HEK293 (cell line): ENCODE data around the gene CPNE1.

Experiments
- GLIS1 ChIP-seq: fragments of 450-650 bp; formaldehyde crosslinking; IDR thresholded peaks from 2 replicates; pipeline ENCODE4 v1.5.1; 2016; ENCODE audit warnings: missing biosample characterization, missing genetic modification characterization
- HOXC10 ChIP-seq: sonication (generic); formaldehyde crosslinking; IDR thresholded peaks from 2 replicates; pipeline ENCODE4 v1.8.1; 2023; ENCODE audit warnings: mild to moderate bottlenecking, missing genetic modification reagents
- IKZF3 ChIP-seq: fragments of 450-650 bp; IDR thresholded peaks from 2 replicates; pipeline ENCODE4 v1.5.0; 2018; ENCODE audit warnings: missing biosample characterization, mild to moderate bottlenecking, missing genetic modification characterization, moderate library complexity
- MEIS1 ChIP-seq: sonication (generic); formaldehyde crosslinking; IDR thresholded peaks from 2 replicates; pipeline ENCODE4 v1.8.1; 2022; ENCODE audit warnings: missing genetic modification reagents, mild to moderate bottlenecking, borderline replicate concordance
- MZF1 ChIP-seq: fragments of 450-650 bp; formaldehyde crosslinking; IDR thresholded peaks from 2 replicates; pipeline ENCODE4 v1.5.1; 2017; ENCODE audit warnings: missing biosample characterization, missing genetic modification characterization, borderline replicate concordance
- SCRT2 ChIP-seq: fragments of 450-650 bp; formaldehyde crosslinking; IDR thresholded peaks from 2 replicates; pipeline ENCODE4 v1.5.1; 2016; ENCODE audit warnings: missing biosample characterization, missing genetic modification characterization
- YY2 ChIP-seq: fragments of 450-650 bp; formaldehyde crosslinking; IDR thresholded peaks from 2 replicates; pipeline ENCODE4 v1.5.1; 2016; ENCODE audit warnings: missing biosample characterization, missing genetic modification characterization
- ZBTB7A ChIP-seq: fragments of 450-650 bp; formaldehyde crosslinking; IDR thresholded peaks from 2 replicates; pipeline ENCODE4 v1.5.1; 2016; ENCODE audit warnings: low read depth, missing biosample characterization, missing genetic modification characterization
- ZNF10 ChIP-seq: fragments of 450-650 bp; formaldehyde crosslinking; IDR thresholded peaks from 2 replicates; pipeline ENCODE4 v1.5.1; 2017; ENCODE audit warnings: missing biosample characterization, missing genetic modification characterization
- ZNF202 ChIP-seq: fragments of 450-650 bp; formaldehyde crosslinking; IDR thresholded peaks from 2 replicates; pipeline ENCODE4 v1.5.1; 2016; ENCODE audit warnings: missing biosample characterization, missing genetic modification characterization, borderline replicate concordance
- ZNF214 ChIP-seq: fragments of 450-650 bp; formaldehyde crosslinking; IDR thresholded peaks from 2 replicates; pipeline ENCODE4 v1.5.1; 2017; ENCODE audit warnings: missing biosample characterization, mild to moderate bottlenecking, missing genetic modification characterization, borderline replicate concordance
- ZNF223 ChIP-seq: fragments of 450-650 bp; formaldehyde crosslinking; IDR thresholded peaks from 2 replicates; pipeline ENCODE4 v1.5.1; 2016; ENCODE audit warnings: missing biosample characterization, missing genetic modification characterization
- ZNF23 ChIP-seq: fragments of 450-650 bp; formaldehyde crosslinking; IDR thresholded peaks from 2 replicates; pipeline ENCODE4 v1.5.1; 2016; ENCODE audit warnings: missing biosample characterization, missing genetic modification characterization, borderline replicate concordance
- ZNF324 ChIP-seq: fragments of 450-650 bp; formaldehyde crosslinking; IDR thresholded peaks from 2 replicates; pipeline ENCODE4 v1.5.1; 2016; ENCODE audit warnings: missing biosample characterization, missing genetic modification characterization
- ZNF350 ChIP-seq: fragments of 450-650 bp; formaldehyde crosslinking; IDR thresholded peaks from 2 replicates; pipeline ENCODE4 v1.5.0; 2017; ENCODE audit warnings: missing biosample characterization, mild to moderate bottlenecking, missing genetic modification characterization
- ZNF37A ChIP-seq: fragments of 450-650 bp; IDR thresholded peaks from 2 replicates; pipeline ENCODE4 v1.5.1; 2018; ENCODE audit warnings: missing biosample characterization, missing genetic modification characterization
- ZNF544 ChIP-seq: fragments of 450-650 bp; formaldehyde crosslinking; IDR thresholded peaks from 2 replicates; pipeline ENCODE4 v1.5.0; 2017; ENCODE audit warnings: missing biosample characterization, missing genetic modification characterization
- ZNF555 ChIP-seq: fragments of 450-650 bp; formaldehyde crosslinking; conservative IDR thresholded peaks from 2 replicates; pipeline ENCODE4 v1.5.1; 2017; ENCODE audit warnings: missing biosample characterization, mild to moderate bottlenecking, missing genetic modification characterization, inconsistent platforms
- ZNF600 ChIP-seq: fragments of 450-650 bp; formaldehyde crosslinking; IDR thresholded peaks from 2 replicates; pipeline ENCODE4 v1.5.1; 2016; ENCODE audit warnings: missing biosample characterization, missing genetic modification characterization
- ZNF624 ChIP-seq: fragments of 450-650 bp; formaldehyde crosslinking; IDR thresholded peaks from 2 replicates; pipeline ENCODE4 v1.5.1; 2017; ENCODE audit warnings: missing biosample characterization, missing genetic modification characterization
- ZNF626 ChIP-seq: fragments of 450-650 bp; sonication (Bioruptor Pico); formaldehyde crosslinking; IDR thresholded peaks from 2 replicates; pipeline ENCODE4 v1.5.1; 2018; ENCODE audit warnings: missing biosample characterization, missing genetic modification characterization, inconsistent platforms
- ZNF664 ChIP-seq: fragments of 450-650 bp; formaldehyde crosslinking; IDR thresholded peaks from 2 replicates; pipeline ENCODE4 v1.5.1; 2016; ENCODE audit warnings: missing biosample characterization, missing genetic modification characterization
- TF ChIP-seq, protein P1 (sequence below): fragments of 450-650 bp; formaldehyde crosslinking; IDR thresholded peaks from 2 replicates; pipeline ENCODE4 v1.5.1; 2016; ENCODE audit warnings: missing biosample characterization, missing genetic modification characterization
- TF ChIP-seq, protein P2 (sequence below): fragments of 450-650 bp; formaldehyde crosslinking; IDR thresholded peaks from 2 replicates; pipeline ENCODE4 v1.5.1; 2016; ENCODE audit warnings: missing biosample characterization, missing genetic modification characterization
- TF ChIP-seq, protein P3 (sequence below): fragments of 450-650 bp; formaldehyde crosslinking; IDR thresholded peaks from 2 replicates; pipeline ENCODE4 v1.5.1; 2016; ENCODE audit warnings: missing biosample characterization, missing genetic modification characterization, low read depth
- TF ChIP-seq, protein P4 (sequence below): fragments of 450-650 bp; formaldehyde crosslinking; IDR thresholded peaks from 2 replicates; pipeline ENCODE4 v1.5.1; 2016; ENCODE audit warnings: missing biosample characterization, missing genetic modification characterization
- TF ChIP-seq, protein P5 (sequence below): fragments of 450-650 bp; formaldehyde crosslinking; IDR thresholded peaks from 2 replicates; pipeline ENCODE4 v1.5.1; 2016; ENCODE audit warnings: missing biosample characterization, missing genetic modification characterization, borderline replicate concordance
- TF ChIP-seq, protein P6 (sequence below): fragments of 450-650 bp; formaldehyde crosslinking; IDR thresholded peaks from 2 replicates; pipeline ENCODE4 v1.5.1; 2017; ENCODE audit warnings: missing biosample characterization, mild to moderate bottlenecking, missing genetic modification characterization, moderate library complexity

Gene CPNE1

DNA sequence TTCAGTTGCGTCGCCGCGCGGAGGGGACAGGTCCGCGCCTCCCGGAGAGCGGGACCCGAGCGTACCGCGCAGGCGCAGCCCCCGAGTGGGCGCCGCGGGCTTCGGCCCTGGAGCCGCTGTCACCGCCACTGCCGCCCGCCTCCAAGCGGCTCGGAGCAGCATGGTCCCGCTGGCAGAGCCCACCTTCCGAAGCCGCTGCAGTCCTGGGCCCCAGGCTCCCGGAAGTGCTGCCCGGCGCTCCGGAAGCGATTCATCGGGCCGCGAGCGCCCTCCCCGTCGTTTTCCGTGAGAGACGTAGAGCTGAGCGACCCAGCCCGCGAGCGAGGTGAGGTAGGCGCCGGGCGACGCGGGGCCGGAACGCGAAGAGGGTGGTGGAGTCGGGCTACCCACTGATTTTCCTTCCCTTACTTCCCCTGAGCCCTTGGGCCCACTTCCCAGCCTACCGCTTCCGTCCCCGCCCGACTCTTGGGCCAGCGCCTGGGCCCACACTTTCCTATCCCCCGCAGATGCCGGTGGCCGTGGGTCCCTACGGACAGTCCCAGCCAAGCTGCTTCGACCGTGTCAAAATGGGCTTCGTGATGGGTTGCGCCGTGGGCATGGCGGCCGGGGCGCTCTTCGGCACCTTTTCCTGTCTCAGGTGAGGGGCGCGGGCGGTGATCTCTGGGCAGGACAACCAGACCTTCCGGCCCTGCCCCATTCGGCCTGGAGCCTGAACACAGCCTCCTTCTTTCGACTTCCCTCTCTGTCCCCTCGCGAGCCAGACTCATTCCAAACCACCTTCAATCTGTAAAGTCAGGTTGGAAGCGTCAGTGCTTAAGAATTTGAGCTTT lies 34.6 kb upstream of the CPNE1 start, which contains the start of the genes NFS1 and ROMO1 (continued):
- no peak for TF ChIP-seq ZNF624 (tag by site-specific recombination)
- peak; percentile 93 for TF ChIP-seq ZNF600 (tag by site-specific recombination)
- no peak for TF ChIP-seq ZNF626
- TF ChIP-seq GLIS1 = peak; percentile 65; the same call in 1 of the 2 replicates
- TF ChIP-seq ZNF37A (tag by site-specific recombination) = no peak
- TF ChIP-seq, protein P1, sequence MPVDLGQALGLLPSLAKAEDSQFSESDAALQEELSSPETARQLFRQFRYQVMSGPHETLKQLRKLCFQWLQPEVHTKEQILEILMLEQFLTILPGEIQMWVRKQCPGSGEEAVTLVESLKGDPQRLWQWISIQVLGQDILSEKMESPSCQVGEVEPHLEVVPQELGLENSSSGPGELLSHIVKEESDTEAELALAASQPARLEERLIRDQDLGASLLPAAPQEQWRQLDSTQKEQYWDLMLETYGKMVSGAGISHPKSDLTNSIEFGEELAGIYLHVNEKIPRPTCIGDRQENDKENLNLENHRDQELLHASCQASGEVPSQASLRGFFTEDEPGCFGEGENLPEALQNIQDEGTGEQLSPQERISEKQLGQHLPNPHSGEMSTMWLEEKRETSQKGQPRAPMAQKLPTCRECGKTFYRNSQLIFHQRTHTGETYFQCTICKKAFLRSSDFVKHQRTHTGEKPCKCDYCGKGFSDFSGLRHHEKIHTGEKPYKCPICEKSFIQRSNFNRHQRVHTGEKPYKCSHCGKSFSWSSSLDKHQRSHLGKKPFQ (tag by site-specific recombination) = no peak
- TF ChIP-seq HOXC10 = no peak
- TF ChIP-seq ZNF324 (tag by site-specific recombination) = peak; percentile 81; the same call in 1 of the 2 replicates
- no peak for TF ChIP-seq MEIS1 (CRISPR knock-in tag)
- no peak for TF ChIP-seq ZNF202 (tag by site-specific recombination)
- TF ChIP-seq ZNF223 (tag by site-specific recombination) = no peak
- peak; percentile 84; the same call in 1 of the 2 replicates for TF ChIP-seq ZBTB7A (tag by site-specific recombination)
- no peak for TF ChIP-seq ZNF555 (tag by site-specific recombination)
- TF ChIP-seq, protein P2, sequence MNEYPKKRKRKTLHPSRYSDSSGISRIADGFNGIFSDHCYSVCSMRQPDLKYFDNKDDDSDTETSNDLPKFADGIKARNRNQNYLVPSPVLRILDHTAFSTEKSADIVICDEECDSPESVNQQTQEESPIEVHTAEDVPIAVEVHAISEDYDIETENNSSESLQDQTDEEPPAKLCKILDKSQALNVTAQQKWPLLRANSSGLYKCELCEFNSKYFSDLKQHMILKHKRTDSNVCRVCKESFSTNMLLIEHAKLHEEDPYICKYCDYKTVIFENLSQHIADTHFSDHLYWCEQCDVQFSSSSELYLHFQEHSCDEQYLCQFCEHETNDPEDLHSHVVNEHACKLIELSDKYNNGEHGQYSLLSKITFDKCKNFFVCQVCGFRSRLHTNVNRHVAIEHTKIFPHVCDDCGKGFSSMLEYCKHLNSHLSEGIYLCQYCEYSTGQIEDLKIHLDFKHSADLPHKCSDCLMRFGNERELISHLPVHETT (tag by site-specific recombination) = peak; percentile 80; the same call in 1 of the 2 replicates
- TF ChIP-seq SCRT2 (tag by site-specific recombination) = no peak
- no peak for TF ChIP-seq ZNF664 (tag by site-specific recombination)
- no peak for TF ChIP-seq ZNF23 (tag by site-specific recombination)
- TF ChIP-seq, protein P3, sequence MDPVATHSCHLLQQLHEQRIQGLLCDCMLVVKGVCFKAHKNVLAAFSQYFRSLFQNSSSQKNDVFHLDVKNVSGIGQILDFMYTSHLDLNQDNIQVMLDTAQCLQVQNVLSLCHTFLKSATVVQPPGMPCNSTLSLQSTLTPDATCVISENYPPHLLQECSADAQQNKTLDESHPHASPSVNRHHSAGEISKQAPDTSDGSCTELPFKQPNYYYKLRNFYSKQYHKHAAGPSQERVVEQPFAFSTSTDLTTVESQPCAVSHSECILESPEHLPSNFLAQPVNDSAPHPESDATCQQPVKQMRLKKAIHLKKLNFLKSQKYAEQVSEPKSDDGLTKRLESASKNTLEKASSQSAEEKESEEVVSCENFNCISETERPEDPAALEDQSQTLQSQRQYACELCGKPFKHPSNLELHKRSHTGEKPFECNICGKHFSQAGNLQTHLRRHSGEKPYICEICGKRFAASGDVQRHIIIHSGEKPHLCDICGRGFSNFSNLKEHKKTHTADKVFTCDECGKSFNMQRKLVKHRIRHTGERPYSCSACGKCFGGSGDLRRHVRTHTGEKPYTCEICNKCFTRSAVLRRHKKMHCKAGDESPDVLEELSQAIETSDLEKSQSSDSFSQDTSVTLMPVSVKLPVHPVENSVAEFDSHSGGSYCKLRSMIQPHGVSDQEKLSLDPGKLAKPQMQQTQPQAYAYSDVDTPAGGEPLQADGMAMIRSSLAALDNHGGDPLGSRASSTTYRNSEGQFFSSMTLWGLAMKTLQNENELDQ = no peak
- TF ChIP-seq ZNF10 = peak; percentile 52; the same call in 1 of the 2 replicates
- no peak for TF ChIP-seq ZNF544 (tag by site-specific recombination)
- TF ChIP-seq, protein P4, sequence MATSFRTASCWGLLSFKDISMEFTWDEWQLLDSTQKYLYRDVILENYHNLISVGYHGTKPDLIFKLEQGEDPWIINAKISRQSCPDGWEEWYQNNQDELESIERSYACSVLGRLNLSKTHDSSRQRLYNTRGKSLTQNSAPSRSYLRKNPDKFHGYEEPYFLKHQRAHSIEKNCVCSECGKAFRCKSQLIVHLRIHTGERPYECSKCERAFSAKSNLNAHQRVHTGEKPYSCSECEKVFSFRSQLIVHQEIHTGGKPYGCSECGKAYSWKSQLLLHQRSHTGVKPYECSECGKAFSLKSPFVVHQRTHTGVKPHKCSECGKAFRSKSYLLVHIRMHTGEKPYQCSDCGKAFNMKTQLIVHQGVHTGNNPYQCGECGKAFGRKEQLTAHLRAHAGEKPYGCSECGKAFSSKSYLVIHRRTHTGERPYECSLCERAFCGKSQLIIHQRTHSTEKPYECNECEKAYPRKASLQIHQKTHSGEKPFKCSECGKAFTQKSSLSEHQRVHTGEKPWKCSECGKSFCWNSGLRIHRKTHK (tag by site-specific recombination) = no peak
- TF ChIP-seq, protein P5, sequence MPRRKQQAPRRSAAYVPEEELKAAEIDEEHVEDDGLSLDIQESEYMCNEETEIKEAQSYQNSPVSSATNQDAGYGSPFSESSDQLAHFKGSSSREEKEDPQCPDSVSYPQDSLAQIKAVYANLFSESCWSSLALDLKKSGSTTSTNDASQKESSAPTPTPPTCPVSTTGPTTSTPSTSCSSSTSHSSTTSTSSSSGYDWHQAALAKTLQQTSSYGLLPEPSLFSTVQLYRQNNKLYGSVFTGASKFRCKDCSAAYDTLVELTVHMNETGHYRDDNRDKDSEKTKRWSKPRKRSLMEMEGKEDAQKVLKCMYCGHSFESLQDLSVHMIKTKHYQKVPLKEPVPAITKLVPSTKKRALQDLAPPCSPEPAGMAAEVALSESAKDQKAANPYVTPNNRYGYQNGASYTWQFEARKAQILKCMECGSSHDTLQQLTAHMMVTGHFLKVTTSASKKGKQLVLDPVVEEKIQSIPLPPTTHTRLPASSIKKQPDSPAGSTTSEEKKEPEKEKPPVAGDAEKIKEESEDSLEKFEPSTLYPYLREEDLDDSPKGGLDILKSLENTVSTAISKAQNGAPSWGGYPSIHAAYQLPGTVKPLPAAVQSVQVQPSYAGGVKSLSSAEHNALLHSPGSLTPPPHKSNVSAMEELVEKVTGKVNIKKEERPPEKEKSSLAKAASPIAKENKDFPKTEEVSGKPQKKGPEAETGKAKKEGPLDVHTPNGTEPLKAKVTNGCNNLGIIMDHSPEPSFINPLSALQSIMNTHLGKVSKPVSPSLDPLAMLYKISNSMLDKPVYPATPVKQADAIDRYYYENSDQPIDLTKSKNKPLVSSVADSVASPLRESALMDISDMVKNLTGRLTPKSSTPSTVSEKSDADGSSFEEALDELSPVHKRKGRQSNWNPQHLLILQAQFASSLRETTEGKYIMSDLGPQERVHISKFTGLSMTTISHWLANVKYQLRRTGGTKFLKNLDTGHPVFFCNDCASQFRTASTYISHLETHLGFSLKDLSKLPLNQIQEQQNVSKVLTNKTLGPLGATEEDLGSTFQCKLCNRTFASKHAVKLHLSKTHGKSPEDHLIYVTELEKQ (tag by site-specific recombination) = no peak; the same call in 1 of the 2 replicates
- TF ChIP-seq YY2 (tag by site-specific recombination) = peak; percentile 70
- no peak for TF ChIP-seq ZNF214
- TF ChIP-seq, protein P6, sequence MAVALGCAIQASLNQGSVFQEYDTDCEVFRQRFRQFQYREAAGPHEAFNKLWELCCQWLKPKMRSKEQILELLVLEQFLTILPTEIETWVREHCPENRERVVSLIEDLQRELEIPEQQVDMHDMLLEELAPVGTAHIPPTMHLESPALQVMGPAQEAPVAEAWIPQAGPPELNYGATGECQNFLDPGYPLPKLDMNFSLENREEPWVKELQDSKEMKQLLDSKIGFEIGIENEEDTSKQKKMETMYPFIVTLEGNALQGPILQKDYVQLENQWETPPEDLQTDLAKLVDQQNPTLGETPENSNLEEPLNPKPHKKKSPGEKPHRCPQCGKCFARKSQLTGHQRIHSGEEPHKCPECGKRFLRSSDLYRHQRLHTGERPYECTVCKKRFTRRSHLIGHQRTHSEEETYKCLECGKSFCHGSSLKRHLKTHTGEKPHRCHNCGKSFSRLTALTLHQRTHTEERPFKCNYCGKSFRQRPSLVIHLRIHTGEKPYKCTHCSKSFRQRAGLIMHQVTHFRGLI = no peak
- no peak for TF ChIP-seq MZF1 (tag by site-specific recombination)
- TF ChIP-seq ZNF350 (tag by site-specific recombination) = no peak
- 0 out of 2 replicates have a peak, but pooled peaks have one; percentile 19 for TF ChIP-seq IKZF3 (tag by site-specific recombination)
